ENCODE data around the gene CKAP4.

DNA sequence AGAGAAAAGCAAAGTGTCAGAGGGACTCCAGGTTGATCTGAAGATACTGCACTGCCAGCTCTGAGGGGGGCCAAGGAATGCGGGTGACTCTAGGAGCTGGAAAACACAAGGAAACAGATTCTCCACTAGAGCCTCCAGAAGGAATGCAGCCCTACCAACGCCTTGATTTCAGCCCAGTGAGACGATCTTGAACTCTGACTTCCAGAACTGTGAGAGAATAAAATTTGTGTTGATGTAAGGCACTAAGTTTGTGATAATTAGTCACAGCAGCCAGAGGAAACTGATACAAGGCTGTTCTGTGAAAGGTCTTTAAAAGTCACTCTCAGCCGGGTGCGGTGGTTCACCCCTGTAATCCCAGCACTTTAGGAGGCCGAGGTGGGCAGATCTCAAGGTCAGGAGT lies 34.2 kb downstream of the CKAP4 start:
- TF ChIP-seq POLR2A (IDR thresholded peaks at IDR 0.05; ENCODE audit: low read depth) (no peak), CTCF (IDR thresholded peaks at IDR 0.05) (no peak), POLR2AphosphoS5 (IDR thresholded peaks at IDR 0.05) (no peak), EP300 (IDR thresholded peaks at IDR 0.05) (no peak)

All from esophagus muscularis mucosa (tissue), 4 donors.